GM12873 (cell line): ENCODE results near the gene SLC28A3.

Experiments used
- CTCF ChIP-seq: IDR thresholded peaks from 2 replicates; pipeline ENCODE4 v1.5.1; 2012; ENCODE audit warnings: low read depth, mild to moderate bottlenecking, moderate library complexity, low read length, control low read depth; ENCODE audit not compliant: insufficient read depth; ENCODE audit errors: missing control alignments

Gene SLC28A3

DNA sequence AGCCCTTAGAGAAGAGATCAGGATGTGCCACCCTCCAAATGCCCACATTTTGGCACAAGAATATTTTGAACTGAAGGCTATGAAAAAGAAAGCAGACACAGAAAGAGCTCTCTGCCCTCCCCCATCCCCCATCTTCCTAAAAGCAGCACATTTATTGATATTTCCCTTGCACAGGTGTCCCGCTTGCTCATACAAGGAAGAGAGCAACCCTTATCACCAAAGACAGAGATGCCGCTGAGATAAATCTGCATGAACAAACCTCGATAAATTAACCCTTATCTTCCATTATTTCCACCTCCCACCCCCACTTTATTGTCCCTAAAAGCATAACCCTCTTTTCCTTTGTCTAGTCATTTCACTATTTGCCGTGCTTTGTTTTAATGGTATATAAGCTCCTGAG, 1.8 kb downstream of the SLC28A3 start:
- no peak for TF ChIP-seq CTCF

- no peak for TF ChIP-seq CTCF
Observed at GRCh38 chr9:84337252-84337651, 3.3 kb downstream of the SLC28A3 start.

DNA sequence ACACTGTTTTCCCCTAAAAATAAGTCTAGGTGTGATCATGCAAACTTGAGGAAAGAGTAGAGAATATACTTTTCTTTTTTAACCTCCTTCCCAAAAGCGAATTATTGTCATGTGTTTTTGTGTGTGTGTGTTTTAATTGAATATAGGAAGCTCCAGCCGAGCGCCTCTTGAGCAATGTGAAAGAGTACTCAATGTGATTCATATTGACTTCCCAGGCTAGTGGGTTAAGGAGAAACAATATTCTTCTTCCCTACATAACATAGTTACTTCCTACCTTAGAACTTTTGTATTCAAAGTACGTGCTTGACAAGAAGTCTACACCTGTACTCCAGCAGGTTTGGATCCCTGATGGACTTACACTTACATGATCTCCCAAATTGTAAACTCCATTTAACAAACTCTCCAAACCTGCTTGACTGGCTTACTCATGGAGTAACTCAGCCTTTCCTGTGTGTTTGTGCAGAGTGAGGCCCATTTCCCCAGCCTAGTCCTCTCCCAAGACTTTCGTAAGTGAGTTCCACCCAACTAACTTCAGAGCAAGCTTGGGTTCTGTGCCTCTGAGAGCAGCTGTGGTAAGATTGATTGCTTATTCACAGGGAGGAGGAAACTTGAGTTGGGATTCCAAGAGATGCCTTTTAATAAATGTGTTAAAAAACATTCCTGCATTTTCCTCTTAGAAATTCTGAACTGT, 9.3 kb downstream of the SLC28A3 start:
- no peak for TF ChIP-seq CTCF

DNA sequence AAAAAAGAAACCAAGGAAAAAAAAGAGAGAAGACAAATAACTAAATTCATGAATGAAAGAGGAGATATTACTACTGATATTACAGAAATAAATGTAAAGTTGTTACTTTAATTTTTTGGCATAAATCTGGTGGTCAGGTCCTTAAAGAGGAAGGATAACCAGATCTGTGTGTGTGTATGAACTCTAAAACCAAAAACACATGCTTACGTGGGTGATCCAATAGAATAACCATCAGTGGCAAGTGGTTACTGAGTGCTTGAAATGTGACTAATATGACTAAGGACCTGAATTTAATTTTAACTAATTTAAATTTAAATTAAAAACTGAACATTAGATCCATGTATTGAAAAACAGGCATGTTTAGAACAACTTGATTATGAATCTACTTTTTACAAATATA, 10.3 kb downstream of the SLC28A3 start:
- TF ChIP-seq CTCF = no peak

- TF ChIP-seq CTCF = no peak
Observed at GRCh38 chr9:84327184-84327583, 13.4 kb downstream of the SLC28A3 start.

- no peak for TF ChIP-seq CTCF
Observed at GRCh38 chr9:84325347-84325973, 15.1 kb downstream of the SLC28A3 start.

DNA sequence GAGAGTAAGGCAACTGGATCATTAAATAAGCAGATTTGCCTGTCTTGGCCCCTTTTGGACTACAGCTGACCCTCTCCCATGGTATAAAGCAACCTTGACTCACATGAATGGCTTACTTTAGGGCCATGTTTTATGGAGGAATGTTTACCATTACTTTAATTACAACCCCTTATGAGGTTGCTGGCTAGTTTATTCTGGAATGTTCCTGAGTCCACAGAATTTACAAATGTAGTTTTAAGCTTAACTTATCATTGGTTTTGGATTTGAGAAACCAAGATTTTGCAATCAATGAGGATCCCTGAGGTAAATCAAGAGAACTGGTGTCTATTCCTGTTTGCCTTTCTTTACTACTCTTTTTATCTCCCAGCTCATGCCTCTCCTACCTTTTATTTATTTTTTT, 15.7 kb downstream of the SLC28A3 start:
- TF ChIP-seq CTCF = no peak
